GM12873 (cell line): ENCODE data around the gene PANK4.

Source experiments
- CTCF ChIP-seq: IDR thresholded peaks from 2 replicates; pipeline ENCODE4 v1.5.1; 2012; ENCODE audit warnings: low read depth, mild to moderate bottlenecking, moderate library complexity, low read length, control low read depth; ENCODE audit not compliant: insufficient read depth; ENCODE audit errors: missing control alignments

PANK4 gene

GRCh38 chr1:2466270-2466665 lies 60.1 kb downstream of the PANK4 start:
- TF ChIP-seq CTCF: no peak

GRCh38 chr1:2465371-2466269 lies 60.8 kb downstream of the PANK4 start:
- TF ChIP-seq CTCF: no peak

DNA sequence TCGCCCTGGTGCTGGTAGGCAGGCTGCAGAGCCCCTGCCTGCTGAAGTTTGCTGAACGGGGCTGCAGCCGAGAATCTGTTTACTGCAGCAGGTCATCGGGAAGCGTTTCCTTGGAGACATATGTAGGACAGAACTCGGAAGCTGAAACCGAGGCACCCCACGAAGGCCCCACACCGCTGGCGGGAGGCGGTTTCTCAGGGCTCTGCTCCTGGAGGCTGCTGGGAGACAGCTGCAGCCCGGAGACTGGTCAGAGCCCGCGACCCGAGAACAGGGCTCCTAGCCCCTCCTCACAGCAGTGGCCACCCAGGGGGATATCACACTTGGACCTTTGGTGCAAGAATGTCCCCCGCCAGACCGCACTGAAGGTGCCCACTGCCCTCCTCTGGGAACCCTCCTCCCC lies 63.0 kb downstream of the PANK4 start:
- TF ChIP-seq CTCF: no peak

DNA sequence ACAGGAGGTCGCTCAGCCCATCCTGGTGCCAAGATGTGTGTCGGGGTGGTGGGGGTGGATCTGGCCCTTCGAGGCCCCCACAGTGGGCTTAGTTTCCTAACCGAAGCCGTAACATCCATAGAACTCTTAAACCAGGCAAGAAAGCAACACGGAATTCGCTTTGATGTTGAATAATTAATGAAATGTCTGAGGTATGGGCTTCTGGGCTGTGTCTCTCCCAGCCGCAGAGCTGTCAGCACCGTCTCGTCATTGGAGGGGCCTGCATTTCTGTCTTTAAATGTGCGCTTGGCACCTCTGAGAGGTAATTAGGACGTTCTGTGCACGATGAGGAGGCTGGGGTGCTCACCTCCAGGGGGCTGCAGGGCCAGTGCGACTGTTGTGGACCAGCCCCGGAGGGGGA lies 63.6 kb downstream of the PANK4 start:
- no peak for TF ChIP-seq CTCF

DNA sequence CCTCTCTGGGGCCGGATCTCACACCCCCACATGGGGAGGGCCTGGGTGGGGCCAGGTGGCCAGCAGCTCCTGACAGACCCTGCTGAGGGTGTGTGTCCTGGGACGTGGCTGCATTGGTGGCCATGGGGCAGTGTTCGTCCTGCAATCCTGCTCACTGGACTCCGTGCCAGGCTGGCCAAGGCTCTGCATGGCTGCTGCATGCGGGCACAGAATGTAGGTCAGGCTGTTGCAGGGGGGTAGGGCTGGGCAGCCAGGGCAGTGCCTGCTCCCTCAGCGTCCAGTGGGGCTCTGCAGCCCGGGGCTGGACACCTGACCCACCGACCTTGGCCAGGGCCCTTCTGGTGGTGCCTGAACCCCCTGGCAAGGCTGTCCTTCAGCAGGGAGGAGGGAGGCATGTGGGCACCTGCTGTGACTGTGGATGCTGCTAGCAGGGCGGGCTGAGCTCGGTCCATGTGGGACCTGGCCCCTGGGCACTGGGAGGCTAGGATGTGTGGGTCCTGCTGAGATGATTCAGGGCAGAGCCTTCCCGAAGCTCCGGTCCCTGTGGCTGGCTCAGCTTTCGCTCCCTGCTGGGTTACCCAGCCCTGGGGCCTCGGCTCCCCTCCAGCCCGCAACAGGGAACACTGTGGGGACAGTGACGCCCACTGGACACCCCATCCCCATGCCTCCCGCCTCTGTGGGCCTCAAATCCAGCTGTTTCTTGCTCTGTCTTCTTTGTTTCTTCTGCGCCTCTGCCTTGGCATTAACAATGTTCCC lies 65.2 kb downstream of the PANK4 start:
- no peak for TF ChIP-seq CTCF

DNA sequence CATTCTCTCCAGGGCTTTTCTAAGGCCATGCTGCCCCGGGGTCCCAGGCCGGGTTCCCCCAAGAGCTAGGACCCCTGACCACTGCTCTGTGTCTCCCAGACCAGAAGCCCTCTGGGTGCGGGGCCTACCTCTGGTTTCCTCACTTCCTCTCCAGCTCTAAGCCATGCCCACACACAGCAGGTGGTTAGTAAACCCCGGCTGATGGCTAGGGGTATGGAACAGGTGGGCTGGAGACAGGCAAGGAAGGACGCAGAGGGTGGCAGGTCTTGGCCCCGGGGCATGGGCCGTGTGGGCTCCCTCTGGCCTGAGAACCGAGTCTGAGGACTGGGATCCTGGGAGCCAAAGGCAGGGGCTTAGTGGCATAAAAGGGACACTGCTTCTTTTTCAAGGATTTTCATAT lies 66.2 kb downstream of the PANK4 start:
- no peak for TF ChIP-seq CTCF

DNA sequence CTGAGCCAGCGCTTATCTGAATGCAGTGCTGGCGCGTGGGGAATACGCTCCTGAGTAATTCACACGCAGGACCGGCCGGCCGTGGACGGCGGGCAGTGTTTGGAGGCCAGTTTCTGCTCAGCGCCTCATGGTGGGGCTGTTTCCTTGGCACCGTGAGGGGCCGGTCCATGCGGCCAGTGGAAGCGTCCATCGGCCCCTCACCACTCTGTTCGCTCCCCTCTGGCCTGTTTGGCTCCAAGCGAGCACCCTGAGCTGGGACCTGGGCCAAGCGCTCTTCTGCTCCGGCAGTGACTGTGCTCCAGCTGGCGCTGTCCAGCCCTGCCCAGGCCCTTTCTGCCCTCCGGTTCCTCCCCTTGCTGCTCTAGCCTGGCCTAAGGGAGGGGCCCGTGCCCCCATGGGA lies 66.6 kb downstream of the PANK4 start:
- no peak for TF ChIP-seq CTCF
